Prostate gland (tissue), 2 donors: Measurements from ENCODE around the gene MORC3.

Experiments used
- POLR2A ChIP-seq: fragments of 450-650 bp; IDR thresholded peaks from one replicate; pipeline ENCODE4 v1.6.1; 2016; ENCODE audit warnings: antibody characterized with exemption, mild to moderate bottlenecking
- TF ChIP-seq, protein P1 (sequence below), 4 experiments: fragments of 200-600 bp in 2 of 4; fragments of 450-650 bp in 2 of 4; sonication (generic) in 2 of 4; IDR thresholded peaks; 1 replicate in 3 of 4; 2 replicates in 1 of 4; pipeline ENCODE4 v1.5.1; 2016 to 2019; ENCODE audit warnings: antibody characterized with exemption in 4 of 4, mild to moderate bottlenecking in 2 of 4, moderate library complexity in 2 of 4

DNA sequence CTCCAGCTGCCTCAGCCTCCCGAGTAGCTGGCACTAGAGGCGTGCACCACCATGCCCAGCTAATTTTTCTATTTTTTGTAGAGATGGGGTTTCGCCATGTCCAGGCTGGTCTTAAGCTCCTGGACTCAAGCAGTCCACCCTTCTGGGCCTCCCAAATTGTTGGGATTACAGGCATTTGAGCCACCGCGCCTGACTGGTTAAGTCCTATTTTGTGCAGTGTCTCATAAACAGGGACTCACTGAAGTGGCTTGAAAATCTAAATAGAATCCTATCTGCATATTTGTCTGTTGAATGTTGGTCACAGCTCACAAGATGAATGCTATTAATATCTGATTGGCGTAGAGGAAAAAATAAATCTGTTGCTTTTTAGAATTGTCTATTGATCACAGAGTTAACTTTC, 59.3 kb downstream of the MORC3 start:
- TF ChIP-seq, protein P1, sequence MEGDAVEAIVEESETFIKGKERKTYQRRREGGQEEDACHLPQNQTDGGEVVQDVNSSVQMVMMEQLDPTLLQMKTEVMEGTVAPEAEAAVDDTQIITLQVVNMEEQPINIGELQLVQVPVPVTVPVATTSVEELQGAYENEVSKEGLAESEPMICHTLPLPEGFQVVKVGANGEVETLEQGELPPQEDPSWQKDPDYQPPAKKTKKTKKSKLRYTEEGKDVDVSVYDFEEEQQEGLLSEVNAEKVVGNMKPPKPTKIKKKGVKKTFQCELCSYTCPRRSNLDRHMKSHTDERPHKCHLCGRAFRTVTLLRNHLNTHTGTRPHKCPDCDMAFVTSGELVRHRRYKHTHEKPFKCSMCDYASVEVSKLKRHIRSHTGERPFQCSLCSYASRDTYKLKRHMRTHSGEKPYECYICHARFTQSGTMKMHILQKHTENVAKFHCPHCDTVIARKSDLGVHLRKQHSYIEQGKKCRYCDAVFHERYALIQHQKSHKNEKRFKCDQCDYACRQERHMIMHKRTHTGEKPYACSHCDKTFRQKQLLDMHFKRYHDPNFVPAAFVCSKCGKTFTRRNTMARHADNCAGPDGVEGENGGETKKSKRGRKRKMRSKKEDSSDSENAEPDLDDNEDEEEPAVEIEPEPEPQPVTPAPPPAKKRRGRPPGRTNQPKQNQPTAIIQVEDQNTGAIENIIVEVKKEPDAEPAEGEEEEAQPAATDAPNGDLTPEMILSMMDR (IDR thresholded peaks at IDR 0.05): no peak
- no peak for TF ChIP-seq POLR2A
